Measurements from ENCODE around the gene TSHR.

The TSHR gene

GRCh38 chr14:81144824-81145603 lies 189.6 kb downstream of the TSHR start:
- DNase-seq, result no peak

GRCh38 chr14:81147140-81147897 lies 191.9 kb downstream of the TSHR start:
- no peak for DNase-seq

- DNase-seq, result no peak
These were observed 193.2 kb downstream of the TSHR start for GRCh38 chr14:81148635-81149034.

GRCh38 chr14:81153187-81153586 lies 197.8 kb downstream of the TSHR start:
- no peak for DNase-seq

GRCh38 chr14:81157431-81157830 lies 202.0 kb downstream of the TSHR start:
- DNase-seq, result no peak

GRCh38 chr14:81161088-81161487 lies 205.7 kb downstream of the TSHR start:
- no peak for DNase-seq

- DNase-seq, result no peak
These were observed 206.3 kb downstream of the TSHR start for GRCh38 chr14:81161749-81162148.

- no peak for DNase-seq
These were observed 207.5 kb downstream of the TSHR start for GRCh38 chr14:81162941-81163340.

GRCh38 chr14:81164167-81164774 lies 208.8 kb downstream of the TSHR start:
- DNase-seq, result peak in 3 of 14 donors; percentile 8 to 15 (median 15)

GRCh38 chr14:81165188-81165587 lies 209.8 kb downstream of the TSHR start:
- no peak for DNase-seq

GRCh38 chr14:81166121-81166520 lies 210.7 kb downstream of the TSHR start:
- DNase-seq, result no peak

GRCh38 chr14:81169267-81169666 lies 213.8 kb downstream of the TSHR start:
- DNase-seq, result no peak

- DNase-seq, result peak in 11 of 14 donors; percentile 38 to 78 (median 70)
These were observed 214.3 kb downstream of the TSHR start for GRCh38 chr14:81169711-81170103.

- DNase-seq, result peak; percentile 69 to 97 (median 93)
These were observed 214.8 kb downstream of the TSHR start for GRCh38 chr14:81170104-81170828.

GRCh38 chr14:81170829-81171195 lies 215.4 kb downstream of the TSHR start:
- no peak for DNase-seq

GRCh38 chr14:81172353-81172752 lies 216.9 kb downstream of the TSHR start:
- DNase-seq, result no peak

GRCh38 chr14:81172881-81173280 lies 217.5 kb downstream of the TSHR start:
- DNase-seq, result no peak

- no peak for DNase-seq
These were observed 220.8 kb downstream of the TSHR start for GRCh38 chr14:81176241-81176640.

- no peak for DNase-seq
These were observed 221.8 kb downstream of the TSHR start for GRCh38 chr14:81177225-81177624.

- no peak for DNase-seq
These were observed 222.6 kb downstream of the TSHR start for GRCh38 chr14:81178063-81178462.

- no peak for DNase-seq
These were observed 224.2 kb downstream of the TSHR start for GRCh38 chr14:81179631-81180030.

GRCh38 chr14:81187832-81188522 lies 232.6 kb downstream of the TSHR start:
- DNase-seq, result no peak

Measured in C1 segment of cervical spinal cord (tissue), 14 donors.